ENCODE data around the gene NDUFAF2.
"Not testable (repeated sequence)": the region's sequence is repeated elsewhere in the genome, so short reads cannot be mapped to it uniquely, and the experiment has no call there.

The NDUFAF2 gene, protein sequence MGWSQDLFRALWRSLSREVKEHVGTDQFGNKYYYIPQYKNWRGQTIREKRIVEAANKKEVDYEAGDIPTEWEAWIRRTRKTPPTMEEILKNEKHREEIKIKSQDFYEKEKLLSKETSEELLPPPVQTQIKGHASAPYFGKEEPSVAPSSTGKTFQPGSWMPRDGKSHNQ

GRCh38 chr5:60944904-60945812 lies at the start of gene NDUFAF2, which contains the start of gene ERCC8:
Gene NDUFAF2 (plus strand): TSS chr5:60945205. CDS start chr5:60945256, 51 bp downstream.
Gene ERCC8 (minus strand): TSS chr5:60945070. CDS start chr5:60945008, 62 bp downstream.
- peak; percentile 95 for DNase-seq (ENCODE audit: low spot score)

- no peak for DNase-seq (ENCODE audit: low spot score)
These were observed 48.0 kb upstream of the NDUFAF2 start for GRCh38 chr5:60896991-60897390.

GRCh38 chr5:60903356-60903755 lies 41.6 kb upstream of the NDUFAF2 start:
- DNase-seq (ENCODE audit: low spot score) = peak; percentile 90

DNA sequence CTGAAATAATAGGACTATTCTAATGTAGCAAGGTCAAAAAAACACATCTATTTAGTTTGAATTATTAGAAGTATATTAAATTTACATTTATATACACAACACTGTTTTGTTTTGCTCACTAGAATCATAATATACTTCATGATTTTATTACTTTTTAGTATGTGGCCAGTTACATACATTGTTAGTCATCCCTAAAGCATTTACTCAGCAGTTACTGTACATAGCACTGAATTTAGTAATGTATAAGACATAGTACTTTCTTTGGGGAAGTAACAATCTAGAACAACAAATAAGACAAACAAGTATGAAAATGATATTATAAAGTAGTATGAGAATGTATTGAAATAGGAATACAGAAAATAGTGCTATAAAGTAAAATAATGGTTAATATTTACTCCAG lies 28.4 kb upstream of the NDUFAF2 start:
- no peak for DNase-seq (ENCODE audit: low spot score)

- DNase-seq (ENCODE audit: low spot score) = no peak
These were observed 26.5 kb upstream of the NDUFAF2 start for GRCh38 chr5:60918466-60918865.

GRCh38 chr5:60927450-60927849 lies 17.6 kb upstream of the NDUFAF2 start:
- no peak for DNase-seq (ENCODE audit: low spot score)

- no peak for DNase-seq (ENCODE audit: low spot score)
These were observed 16.0 kb upstream of the NDUFAF2 start for GRCh38 chr5:60929024-60929423.

GRCh38 chr5:60943624-60944023 lies 1.4 kb upstream of the NDUFAF2 start:
- DNase-seq (ENCODE audit: low spot score) = no peak

GRCh38 chr5:60945813-60946187 lies 795 bp downstream of the NDUFAF2 start:
- peak; percentile 51 for DNase-seq (ENCODE audit: low spot score)

- no peak for DNase-seq (ENCODE audit: low spot score)
These were observed 3.7 kb downstream of the NDUFAF2 start for GRCh38 chr5:60948738-60949137.

- no peak for DNase-seq (ENCODE audit: low spot score)
These were observed 10.2 kb downstream of the NDUFAF2 start for GRCh38 chr5:60955239-60955638.

DNA sequence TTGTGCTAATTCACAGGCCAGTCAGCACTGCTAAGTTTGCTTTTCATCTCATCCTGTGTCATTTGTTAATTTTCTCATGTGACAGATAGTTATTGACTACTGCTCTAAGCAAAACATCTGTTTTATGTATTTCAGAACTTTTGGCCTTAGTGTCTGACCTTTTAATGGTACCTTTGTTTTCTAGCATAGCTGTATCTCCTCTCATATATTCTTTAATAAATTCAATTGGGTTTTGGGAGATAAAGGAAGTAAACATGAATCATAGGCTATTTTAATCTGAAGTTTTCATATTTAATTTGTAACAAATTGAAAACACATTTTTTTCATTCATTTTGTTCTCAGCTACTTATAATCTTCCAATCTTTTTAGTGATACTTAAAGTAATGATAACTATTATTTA lies 13.1 kb downstream of the NDUFAF2 start:
- no peak for DNase-seq (ENCODE audit: low spot score)

DNA sequence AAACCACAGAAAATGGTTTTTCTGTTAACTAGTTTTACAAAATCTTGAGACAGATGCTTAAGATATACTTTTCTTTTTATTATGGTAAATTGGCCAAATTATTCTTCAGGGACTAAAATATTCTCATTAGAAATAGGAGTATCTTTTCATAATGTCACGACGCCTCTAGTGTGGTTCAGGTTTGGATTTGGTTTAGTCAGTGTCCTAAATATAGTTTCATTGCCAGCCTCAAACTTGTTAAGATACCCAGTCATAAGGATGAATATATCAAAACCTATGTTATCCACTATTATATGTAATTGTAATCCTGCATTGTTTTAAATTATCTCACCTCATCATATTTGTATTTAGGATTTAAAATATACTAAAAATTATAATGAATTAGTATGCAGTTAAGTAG lies 13.7 kb downstream of the NDUFAF2 start:
- DNase-seq (ENCODE audit: low spot score) = no peak

DNA sequence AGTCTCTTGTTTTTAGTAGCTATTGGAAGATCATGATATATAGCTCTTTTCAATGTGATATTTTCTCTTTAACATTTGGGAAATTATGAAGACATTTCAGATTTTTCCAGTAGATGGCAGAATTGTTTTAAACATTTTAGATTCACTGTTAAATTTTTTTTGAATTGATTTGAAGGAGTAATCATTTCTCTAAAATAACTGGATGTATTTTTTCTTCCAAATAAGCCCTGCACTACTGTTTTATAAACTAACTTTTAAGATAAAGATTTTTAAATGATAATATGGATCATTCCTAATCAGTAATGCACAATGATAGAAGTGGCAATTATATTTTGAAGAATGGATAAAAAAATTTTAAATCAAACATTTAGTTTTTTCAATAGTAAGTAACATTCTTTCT lies 14.2 kb downstream of the NDUFAF2 start:
- DNase-seq (ENCODE audit: low spot score) = peak; percentile 37

GRCh38 chr5:60960591-60960990 lies 15.6 kb downstream of the NDUFAF2 start:
- DNase-seq (ENCODE audit: low spot score) = peak; percentile 25

GRCh38 chr5:60961685-60962084 lies 16.7 kb downstream of the NDUFAF2 start:
- no peak for DNase-seq (ENCODE audit: low spot score)

GRCh38 chr5:60972231-60972630 lies 27.2 kb downstream of the NDUFAF2 start:
- DNase-seq (ENCODE audit: low spot score) = no peak

GRCh38 chr5:60977956-60978737 lies 33.1 kb downstream of the NDUFAF2 start:
- DNase-seq (ENCODE audit: low spot score) = no peak

DNA sequence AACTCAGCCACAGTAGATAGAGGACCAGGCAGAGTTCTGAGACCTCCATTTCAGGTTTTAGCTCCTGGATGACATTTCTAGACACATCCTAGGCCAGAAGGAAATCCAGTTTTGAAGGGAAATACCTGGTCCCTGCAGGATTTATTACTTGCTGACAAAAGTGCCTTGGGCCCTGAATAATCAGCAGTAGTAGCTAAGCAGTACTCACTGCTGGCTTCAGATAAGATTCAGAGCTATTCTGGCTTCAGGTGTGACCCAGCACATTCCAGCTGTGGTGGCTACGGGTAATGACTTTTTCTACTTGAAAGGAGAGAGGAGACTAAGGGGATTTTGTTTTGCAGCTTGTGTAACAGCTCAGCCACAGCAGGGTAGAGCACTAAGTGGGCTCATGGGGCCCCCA lies 34.0 kb downstream of the NDUFAF2 start:
- no peak for DNase-seq (ENCODE audit: low spot score)

DNA sequence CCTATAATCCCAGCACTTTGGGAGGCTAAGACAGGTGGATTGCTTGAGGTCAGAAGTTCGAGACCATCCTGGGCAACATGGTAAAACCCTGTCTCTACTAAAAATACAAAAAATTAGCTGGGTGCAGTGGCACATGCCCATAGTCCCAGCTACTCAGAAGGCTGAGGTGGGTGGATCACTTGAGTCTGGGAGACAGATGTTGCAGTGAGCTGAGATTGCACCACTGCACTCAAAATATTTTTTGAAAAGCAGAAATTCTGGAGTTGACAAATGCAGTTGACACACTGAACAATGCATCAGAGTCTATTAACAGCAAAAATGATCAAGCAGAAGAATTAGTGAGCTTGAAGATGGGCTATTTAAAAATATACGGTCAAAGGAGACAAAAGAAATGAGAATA lies 35.5 kb downstream of the NDUFAF2 start:
- no peak for DNase-seq (ENCODE audit: low spot score)

GRCh38 chr5:60982127-60982526 lies 37.1 kb downstream of the NDUFAF2 start:
- DNase-seq (ENCODE audit: low spot score) = not testable (repeated sequence)

DNA sequence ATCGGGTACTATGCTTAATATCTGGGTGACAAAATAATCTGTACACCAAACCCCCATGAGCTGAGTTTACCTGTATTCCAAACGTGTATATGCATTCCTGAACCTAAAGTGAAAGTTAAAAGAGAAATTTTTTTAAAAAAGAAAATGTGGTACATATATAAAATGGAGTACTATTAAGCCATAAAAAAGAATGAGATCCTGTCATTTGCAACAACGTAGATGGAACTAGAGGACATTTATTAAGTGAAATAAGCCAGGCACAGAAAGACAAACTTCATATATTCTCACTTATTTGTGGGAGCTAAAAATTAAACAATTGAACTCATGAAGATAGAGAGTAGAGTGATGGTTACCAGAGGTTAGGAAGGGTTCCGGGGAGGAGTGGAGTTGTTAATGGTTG lies 44.8 kb downstream of the NDUFAF2 start:
- DNase-seq (ENCODE audit: low spot score) = no peak

DNA sequence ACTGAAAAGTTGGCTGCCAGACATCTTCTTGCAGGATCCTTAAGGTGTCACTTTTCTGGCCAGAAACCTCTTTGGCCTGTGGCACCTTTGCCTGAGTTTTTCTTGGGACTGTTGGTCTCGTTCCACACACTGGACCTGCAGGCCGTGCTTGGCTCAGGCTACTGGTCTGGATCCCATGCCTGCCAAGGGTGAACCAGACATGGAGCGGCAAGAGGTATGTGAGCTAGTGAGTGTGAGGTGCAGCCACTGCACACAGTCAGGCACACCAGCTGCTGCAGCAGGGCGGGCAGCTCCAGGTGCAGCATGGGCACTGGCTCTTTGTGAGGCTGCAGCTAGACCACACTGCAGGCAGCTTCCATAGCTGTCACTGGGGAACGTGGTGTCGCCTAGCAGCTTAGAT lies 47.9 kb downstream of the NDUFAF2 start:
- DNase-seq (ENCODE audit: low spot score) = no peak
